ENCODE measurements around the gene NAALADL2.

- TF ChIP-seq, protein P1, sequence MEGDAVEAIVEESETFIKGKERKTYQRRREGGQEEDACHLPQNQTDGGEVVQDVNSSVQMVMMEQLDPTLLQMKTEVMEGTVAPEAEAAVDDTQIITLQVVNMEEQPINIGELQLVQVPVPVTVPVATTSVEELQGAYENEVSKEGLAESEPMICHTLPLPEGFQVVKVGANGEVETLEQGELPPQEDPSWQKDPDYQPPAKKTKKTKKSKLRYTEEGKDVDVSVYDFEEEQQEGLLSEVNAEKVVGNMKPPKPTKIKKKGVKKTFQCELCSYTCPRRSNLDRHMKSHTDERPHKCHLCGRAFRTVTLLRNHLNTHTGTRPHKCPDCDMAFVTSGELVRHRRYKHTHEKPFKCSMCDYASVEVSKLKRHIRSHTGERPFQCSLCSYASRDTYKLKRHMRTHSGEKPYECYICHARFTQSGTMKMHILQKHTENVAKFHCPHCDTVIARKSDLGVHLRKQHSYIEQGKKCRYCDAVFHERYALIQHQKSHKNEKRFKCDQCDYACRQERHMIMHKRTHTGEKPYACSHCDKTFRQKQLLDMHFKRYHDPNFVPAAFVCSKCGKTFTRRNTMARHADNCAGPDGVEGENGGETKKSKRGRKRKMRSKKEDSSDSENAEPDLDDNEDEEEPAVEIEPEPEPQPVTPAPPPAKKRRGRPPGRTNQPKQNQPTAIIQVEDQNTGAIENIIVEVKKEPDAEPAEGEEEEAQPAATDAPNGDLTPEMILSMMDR (IDR thresholded peaks at IDR 0.05), result no peak
- no peak for TF ChIP-seq POLR2A (IDR thresholded peaks at IDR 0.05)
These were observed 892.0 kb downstream of the NAALADL2 start for GRCh38 chr3:175751089-175751488.

Data from body of pancreas (tissue), 4 donors.